MM.1S (cell line): ENCODE results near the gene MLANA.

Experiments
- CTCF ChIP-seq: fragments of 300-600 bp; sonication (generic); IDR thresholded peaks from 2 replicates; pipeline ENCODE4 v1.5.1; 2016; ENCODE audit warnings: antibody characterized with exemption, low read length, mixed read lengths
- EZH2 ChIP-seq: fragments of 300-600 bp; sonication (generic); optimal IDR thresholded peaks from 2 replicates; pipeline ENCODE3; 2017; ENCODE audit warnings: low read depth, mild to moderate bottlenecking, antibody characterized with exemption, low read length, mixed read lengths
- EZH2phosphoT487 ChIP-seq: fragments of 300-600 bp; sonication (generic); IDR thresholded peaks from 2 replicates; pipeline ENCODE4 v1.6.1; 2018; ENCODE audit warnings: antibody characterized with exemption, low read length

GRCh38 chr9:5938449-5938848 is 47.8 kb downstream of the MLANA start:
- TF ChIP-seq EZH2 (no peak), CTCF (no peak), EZH2phosphoT487 (no peak)
